GM19238 (cell line): ENCODE results near the gene ZDHHC11.
"Not testable (repeated sequence)": the region's sequence is repeated elsewhere in the genome, so short reads cannot be mapped to it uniquely, and the experiment has no call there.

Experiments
- DNase-seq: peaks from one replicate; pipeline ENCODE4 v3.0.0; 2011; ENCODE audit warnings: low spot score; ENCODE audit not compliant: insufficient read length

ZDHHC11 gene

GRCh38 chr5:776862-777711, 73.7 kb downstream of the ZDHHC11 start:
- no peak for DNase-seq

GRCh38 chr5:775961-776861, 74.6 kb downstream of the ZDHHC11 start:
- no peak for DNase-seq

- not testable (repeated sequence) for DNase-seq
These were observed 75.2 kb downstream of the ZDHHC11 start for GRCh38 chr5:775595-775960.

- not testable (repeated sequence) for DNase-seq
These were observed 75.8 kb downstream of the ZDHHC11 start for GRCh38 chr5:774854-775505.

- DNase-seq = not testable (repeated sequence)
These were observed 76.5 kb downstream of the ZDHHC11 start for GRCh38 chr5:774304-774703.

GRCh38 chr5:773517-774264, 77.1 kb downstream of the ZDHHC11 start:
- DNase-seq = no peak

GRCh38 chr5:772931-773330, 77.9 kb downstream of the ZDHHC11 start:
- not testable (repeated sequence) for DNase-seq

- not testable (repeated sequence) for DNase-seq
These were observed 78.3 kb downstream of the ZDHHC11 start for GRCh38 chr5:772547-772890.

- DNase-seq = not testable (repeated sequence)
These were observed 78.8 kb downstream of the ZDHHC11 start for GRCh38 chr5:771841-772546.

GRCh38 chr5:771087-771781, 79.6 kb downstream of the ZDHHC11 start:
- not testable (repeated sequence) for DNase-seq

- DNase-seq = not testable (repeated sequence)
These were observed 80.2 kb downstream of the ZDHHC11 start for GRCh38 chr5:770585-770984.

GRCh38 chr5:769485-770145, 81.2 kb downstream of the ZDHHC11 start:
- not testable (repeated sequence) for DNase-seq

- DNase-seq = no peak
These were observed 83.9 kb downstream of the ZDHHC11 start for GRCh38 chr5:766666-767431.

- no peak for DNase-seq
These were observed 84.7 kb downstream of the ZDHHC11 start for GRCh38 chr5:765948-766631.

- DNase-seq = no peak
These were observed 86.6 kb downstream of the ZDHHC11 start for GRCh38 chr5:763998-764781.

GRCh38 chr5:763397-763796, 87.4 kb downstream of the ZDHHC11 start:
- no peak for DNase-seq

- DNase-seq = not testable (repeated sequence)
These were observed 87.8 kb downstream of the ZDHHC11 start for GRCh38 chr5:762996-763395.
